ENCODE results near the gene OPCML.

GRCh38 chr11:133249530-133249929 lies 282.8 kb downstream of the OPCML start:
- TF ChIP-seq, protein P1, sequence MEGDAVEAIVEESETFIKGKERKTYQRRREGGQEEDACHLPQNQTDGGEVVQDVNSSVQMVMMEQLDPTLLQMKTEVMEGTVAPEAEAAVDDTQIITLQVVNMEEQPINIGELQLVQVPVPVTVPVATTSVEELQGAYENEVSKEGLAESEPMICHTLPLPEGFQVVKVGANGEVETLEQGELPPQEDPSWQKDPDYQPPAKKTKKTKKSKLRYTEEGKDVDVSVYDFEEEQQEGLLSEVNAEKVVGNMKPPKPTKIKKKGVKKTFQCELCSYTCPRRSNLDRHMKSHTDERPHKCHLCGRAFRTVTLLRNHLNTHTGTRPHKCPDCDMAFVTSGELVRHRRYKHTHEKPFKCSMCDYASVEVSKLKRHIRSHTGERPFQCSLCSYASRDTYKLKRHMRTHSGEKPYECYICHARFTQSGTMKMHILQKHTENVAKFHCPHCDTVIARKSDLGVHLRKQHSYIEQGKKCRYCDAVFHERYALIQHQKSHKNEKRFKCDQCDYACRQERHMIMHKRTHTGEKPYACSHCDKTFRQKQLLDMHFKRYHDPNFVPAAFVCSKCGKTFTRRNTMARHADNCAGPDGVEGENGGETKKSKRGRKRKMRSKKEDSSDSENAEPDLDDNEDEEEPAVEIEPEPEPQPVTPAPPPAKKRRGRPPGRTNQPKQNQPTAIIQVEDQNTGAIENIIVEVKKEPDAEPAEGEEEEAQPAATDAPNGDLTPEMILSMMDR (IDR thresholded peaks at IDR 0.05; ENCODE audit: poor library complexity, severe bottlenecking) = no peak
- TF ChIP-seq EZH2 (IDR thresholded peaks at IDR 0.05; ENCODE audit: borderline replicate concordance, insufficient read depth, low read length, poor library complexity, severe bottlenecking) = no peak
- peak; percentile 15 for TF ChIP-seq RAD21 (conservative IDR thresholded peaks at IDR 0.05)
- TF ChIP-seq POLR2AphosphoS5 (IDR thresholded peaks at IDR 0.05) = peak; percentile 78
- TF ChIP-seq TAF1 (IDR thresholded peaks at IDR 0.05; ENCODE audit: low read depth) = no peak
- TF ChIP-seq, protein P2, sequence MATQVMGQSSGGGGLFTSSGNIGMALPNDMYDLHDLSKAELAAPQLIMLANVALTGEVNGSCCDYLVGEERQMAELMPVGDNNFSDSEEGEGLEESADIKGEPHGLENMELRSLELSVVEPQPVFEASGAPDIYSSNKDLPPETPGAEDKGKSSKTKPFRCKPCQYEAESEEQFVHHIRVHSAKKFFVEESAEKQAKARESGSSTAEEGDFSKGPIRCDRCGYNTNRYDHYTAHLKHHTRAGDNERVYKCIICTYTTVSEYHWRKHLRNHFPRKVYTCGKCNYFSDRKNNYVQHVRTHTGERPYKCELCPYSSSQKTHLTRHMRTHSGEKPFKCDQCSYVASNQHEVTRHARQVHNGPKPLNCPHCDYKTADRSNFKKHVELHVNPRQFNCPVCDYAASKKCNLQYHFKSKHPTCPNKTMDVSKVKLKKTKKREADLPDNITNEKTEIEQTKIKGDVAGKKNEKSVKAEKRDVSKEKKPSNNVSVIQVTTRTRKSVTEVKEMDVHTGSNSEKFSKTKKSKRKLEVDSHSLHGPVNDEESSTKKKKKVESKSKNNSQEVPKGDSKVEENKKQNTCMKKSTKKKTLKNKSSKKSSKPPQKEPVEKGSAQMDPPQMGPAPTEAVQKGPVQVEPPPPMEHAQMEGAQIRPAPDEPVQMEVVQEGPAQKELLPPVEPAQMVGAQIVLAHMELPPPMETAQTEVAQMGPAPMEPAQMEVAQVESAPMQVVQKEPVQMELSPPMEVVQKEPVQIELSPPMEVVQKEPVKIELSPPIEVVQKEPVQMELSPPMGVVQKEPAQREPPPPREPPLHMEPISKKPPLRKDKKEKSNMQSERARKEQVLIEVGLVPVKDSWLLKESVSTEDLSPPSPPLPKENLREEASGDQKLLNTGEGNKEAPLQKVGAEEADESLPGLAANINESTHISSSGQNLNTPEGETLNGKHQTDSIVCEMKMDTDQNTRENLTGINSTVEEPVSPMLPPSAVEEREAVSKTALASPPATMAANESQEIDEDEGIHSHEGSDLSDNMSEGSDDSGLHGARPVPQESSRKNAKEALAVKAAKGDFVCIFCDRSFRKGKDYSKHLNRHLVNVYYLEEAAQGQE (IDR thresholded peaks at IDR 0.05; ENCODE audit: borderline replicate concordance) = peak; percentile 27
- TF ChIP-seq EP300 (conservative IDR thresholded peaks at IDR 0.05; ENCODE audit: poor library complexity, severe bottlenecking) = peak; percentile 97
- TF ChIP-seq SMC3 (conservative IDR thresholded peaks at IDR 0.05; ENCODE audit: poor library complexity) = no peak
